IMR-90 (cell line): Measurements from ENCODE around the gene RAD51B.

Source experiments
- CTCF ChIP-seq: conservative IDR thresholded peaks from 2 replicates; pipeline ENCODE4 v1.5.1; 2012; ENCODE audit warnings: mild to moderate bottlenecking, low read depth, low read length, improper control_type of control experiment
- FOS ChIP-seq: fragments of 150-350 bp; IDR thresholded peaks from 2 replicates; pipeline ENCODE4 v1.6.1; 2016; ENCODE audit warnings: low read depth, low read length

GRCh38 chr14:68307790-68308168 lies 488.2 kb downstream of the RAD51B start:
- no peak for TF ChIP-seq CTCF
- TF ChIP-seq FOS: no peak
